ENCODE results near the gene ZNF628.

Gene ZNF628

DNA sequence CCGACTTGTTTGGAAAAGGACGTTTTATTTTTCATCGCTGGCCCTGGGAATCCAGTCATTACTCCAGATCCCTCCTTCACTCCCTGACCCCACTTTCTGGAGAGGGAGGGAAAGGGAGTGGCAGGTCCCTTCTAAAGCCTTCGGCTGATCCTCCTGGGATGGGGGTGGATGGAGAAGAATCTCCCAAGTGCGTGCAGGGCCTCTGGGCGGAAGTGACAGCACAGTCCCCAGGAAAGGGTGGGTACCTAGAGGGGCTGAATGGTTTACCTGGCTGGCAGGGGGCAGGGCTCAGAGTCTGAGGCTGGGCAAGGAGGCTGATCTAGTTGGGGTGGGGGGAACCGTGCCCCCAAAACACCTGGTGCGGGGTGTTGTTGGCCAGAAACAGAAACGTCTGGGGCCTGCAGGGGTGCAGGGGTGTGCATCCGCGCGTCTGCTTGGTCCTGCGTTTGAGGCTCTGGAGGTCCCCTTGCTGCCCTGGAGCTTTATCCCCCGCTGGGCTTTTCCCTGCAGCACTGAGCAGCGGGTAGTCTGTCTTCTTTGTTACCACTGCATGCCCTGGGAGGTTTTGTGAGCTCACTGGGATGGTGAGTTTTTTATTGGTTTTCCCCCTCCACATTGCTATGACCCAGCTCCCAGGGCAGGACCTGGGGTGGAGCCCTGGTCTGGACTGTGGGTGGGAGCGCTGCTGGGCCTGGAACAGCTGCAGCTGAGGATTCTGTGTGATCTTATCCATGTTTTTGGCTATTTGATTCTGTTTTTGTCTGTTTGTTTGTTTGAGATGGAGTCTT lies 3.0 kb upstream of the ZNF628 start:
- no peak overlapping the region for H3K4me3 ChIP-seq (replicated peaks; ENCODE audit: low read depth, low read length)
- DNase-seq (ENCODE audit: extremely low read depth, low read depth), result no peak

DNA sequence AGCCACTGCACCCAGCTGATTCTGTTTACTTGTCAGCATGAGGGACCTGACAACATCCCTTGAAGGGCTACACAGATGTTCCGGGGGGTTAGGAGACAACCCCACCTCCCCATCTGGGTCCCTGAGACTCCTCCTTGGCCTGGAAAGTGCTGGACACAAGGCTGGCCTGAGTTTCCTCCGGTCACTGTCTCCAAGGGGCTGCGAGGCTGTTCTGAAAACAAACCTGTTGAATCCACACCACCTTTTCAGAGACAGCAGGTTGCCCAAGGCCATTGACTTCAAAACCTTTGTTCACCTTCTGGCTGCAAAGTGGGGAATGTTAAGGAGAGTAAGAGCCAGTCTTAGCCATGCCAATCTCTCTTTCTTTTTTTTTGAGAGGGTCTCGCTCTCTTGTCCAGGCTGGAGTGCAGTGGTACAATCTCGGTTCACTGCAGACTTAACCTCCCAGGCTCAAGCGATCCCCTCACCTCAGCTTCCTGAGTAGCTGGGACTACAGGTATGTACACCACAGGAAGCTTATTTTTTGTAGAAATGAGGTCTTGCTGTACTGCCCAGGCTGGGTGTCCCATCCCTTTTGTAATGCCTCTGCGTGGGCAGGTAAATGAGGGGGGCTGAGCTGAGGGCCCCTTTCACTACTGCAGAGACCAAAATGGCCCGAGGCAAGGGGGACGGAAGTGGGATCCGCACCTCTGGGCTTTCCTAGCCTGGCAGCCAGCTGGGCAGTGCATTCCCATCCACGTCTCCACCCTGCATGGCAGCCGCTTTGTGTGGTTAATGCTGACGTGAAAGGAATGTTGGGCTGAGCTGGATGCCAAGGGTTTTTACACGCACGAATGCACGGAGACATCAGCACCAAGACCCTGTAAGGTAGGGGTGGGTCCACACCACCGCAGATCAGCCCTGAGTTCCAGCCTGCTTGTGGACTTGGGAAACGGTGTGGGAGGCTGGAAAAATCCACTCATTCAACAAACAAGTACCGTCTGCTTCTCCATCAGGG lies 1.9 kb upstream of the ZNF628 start:
- TF ChIP-seq, protein P1, sequence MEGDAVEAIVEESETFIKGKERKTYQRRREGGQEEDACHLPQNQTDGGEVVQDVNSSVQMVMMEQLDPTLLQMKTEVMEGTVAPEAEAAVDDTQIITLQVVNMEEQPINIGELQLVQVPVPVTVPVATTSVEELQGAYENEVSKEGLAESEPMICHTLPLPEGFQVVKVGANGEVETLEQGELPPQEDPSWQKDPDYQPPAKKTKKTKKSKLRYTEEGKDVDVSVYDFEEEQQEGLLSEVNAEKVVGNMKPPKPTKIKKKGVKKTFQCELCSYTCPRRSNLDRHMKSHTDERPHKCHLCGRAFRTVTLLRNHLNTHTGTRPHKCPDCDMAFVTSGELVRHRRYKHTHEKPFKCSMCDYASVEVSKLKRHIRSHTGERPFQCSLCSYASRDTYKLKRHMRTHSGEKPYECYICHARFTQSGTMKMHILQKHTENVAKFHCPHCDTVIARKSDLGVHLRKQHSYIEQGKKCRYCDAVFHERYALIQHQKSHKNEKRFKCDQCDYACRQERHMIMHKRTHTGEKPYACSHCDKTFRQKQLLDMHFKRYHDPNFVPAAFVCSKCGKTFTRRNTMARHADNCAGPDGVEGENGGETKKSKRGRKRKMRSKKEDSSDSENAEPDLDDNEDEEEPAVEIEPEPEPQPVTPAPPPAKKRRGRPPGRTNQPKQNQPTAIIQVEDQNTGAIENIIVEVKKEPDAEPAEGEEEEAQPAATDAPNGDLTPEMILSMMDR (IDR thresholded peaks at IDR 0.05; ENCODE audit: low read depth, low read length, missing control alignments), result no peak
- DNase-seq (ENCODE audit: extremely low read depth, low read depth), result no peak
- H3K4me3 ChIP-seq (replicated peaks; ENCODE audit: low read depth, low read length), result no peak overlapping the region

More for the DNA sequence above, 3.0 kb upstream of the ZNF628 start:
- TF ChIP-seq, protein P1 (IDR thresholded peaks at IDR 0.05; ENCODE audit: low read depth, low read length, missing control alignments), result no peak

DNA sequence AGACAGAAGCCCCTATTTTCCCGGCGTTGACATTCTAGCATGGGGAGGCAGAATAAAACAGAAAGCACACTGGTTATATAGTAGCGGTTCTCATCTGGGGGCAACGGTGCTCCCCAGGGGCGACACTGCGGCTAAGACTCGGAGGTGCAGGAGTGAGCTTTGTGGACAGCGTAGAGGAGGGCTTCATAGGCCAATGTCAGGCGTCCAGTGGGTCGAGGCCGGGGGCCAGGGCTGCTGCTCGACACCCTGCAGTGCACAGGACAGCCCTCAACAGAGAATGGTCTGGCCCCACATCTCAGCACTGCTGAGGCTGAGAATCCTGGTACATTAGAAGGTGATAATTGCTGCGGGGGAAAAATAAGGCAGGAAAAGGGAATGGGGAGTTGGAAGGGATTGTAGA lies 1.5 kb downstream of the ZNF628 start:
- DNase-seq (ENCODE audit: extremely low read depth, low read depth), result no peak
- TF ChIP-seq, protein P1 (IDR thresholded peaks at IDR 0.05; ENCODE audit: low read depth, low read length, missing control alignments), result no peak
- peak overlapping the region; percentile 76 for H3K4me3 ChIP-seq (replicated peaks; ENCODE audit: low read depth, low read length)

DNA sequence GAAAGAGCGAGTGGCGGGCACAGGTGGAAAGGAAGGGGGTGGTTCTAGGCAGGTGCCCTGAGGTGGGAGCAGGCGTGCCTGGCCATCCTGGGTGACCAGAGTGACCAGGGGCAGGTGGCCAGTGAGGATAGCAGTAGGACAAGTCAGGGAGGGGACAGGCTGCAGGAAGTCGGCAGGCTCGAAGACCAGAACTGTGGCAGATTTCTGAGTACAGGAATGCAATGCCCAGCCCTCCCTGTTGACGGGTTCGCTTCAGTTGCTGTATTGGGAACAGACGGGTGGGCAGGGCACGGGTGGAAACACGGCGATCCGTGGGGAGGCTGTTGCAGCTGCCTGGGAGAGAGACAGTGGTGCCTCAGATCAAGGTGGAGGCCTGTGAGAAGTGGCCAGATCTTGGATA lies 1.9 kb downstream of the ZNF628 start:
- TF ChIP-seq, protein P1 (IDR thresholded peaks at IDR 0.05; ENCODE audit: low read depth, low read length, missing control alignments), result no peak
- no peak for DNase-seq (ENCODE audit: extremely low read depth, low read depth)
- no peak overlapping the region for H3K4me3 ChIP-seq (replicated peaks; ENCODE audit: low read depth, low read length)

DNA sequence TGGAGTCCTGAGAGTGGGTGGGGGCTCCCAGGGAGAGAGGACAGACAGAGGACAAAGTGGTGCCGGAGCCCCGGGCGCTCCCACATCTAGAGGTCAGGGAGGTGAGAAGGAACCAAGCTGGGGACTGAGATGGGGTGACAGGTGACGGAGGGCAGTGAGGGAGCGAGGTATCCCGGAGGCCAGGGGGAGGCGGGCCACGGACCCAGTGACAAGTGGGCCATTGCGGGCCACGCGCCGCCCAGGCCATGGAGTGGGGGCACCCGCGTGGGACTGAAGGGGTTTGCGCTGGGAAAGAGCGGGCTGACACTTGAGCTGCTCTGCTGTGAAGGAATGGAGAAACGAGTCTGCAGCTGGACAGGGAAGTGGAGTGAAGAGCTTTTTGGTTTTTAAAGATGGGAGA lies 2.6 kb downstream of the ZNF628 start:
- DNase-seq (ENCODE audit: extremely low read depth, low read depth), result no peak
- TF ChIP-seq, protein P1 (IDR thresholded peaks at IDR 0.05; ENCODE audit: low read depth, low read length, missing control alignments), result no peak
- no peak overlapping the region for H3K4me3 ChIP-seq (replicated peaks; ENCODE audit: low read depth, low read length)

DNA sequence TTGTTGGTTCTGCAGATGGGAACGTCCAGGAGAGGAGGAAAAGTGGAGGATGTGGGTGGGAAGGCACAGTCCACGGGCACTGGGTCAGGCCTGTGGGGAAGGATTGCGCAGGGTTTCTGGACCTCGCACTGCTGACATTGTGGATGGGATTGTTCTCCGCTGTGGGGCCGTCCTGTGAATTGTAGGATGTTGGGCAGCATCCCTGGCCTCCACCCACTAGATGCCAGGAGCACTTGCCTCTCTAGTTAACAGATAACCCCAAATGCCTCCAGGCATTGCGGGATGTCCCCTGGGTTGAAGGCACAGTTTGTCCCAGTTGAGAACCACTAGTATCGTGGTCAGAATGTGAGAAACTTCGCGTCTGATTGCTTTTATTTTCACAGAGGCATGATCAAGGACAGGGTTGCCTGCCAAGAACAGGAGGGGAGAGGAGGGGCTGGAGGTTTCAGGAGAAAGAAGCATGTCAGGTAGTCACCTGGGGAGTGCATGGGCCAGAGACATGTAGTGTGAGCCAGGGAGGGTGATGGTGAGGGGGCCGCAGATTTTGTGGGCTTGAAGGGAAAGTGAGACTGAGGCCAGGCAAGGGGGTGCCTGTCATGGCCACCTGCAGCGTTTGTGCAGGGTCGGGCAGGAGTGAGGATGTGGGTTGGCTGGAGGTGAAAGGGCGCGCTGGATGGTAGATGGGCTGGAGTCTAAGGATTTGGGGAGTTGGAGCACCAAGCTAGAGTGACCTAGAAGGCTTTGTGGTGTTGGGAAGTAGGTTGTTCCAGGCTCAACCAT lies 3.2 kb downstream of the ZNF628 start:
- H3K4me3 ChIP-seq (replicated peaks; ENCODE audit: low read depth, low read length), result no peak overlapping the region
- TF ChIP-seq, protein P1 (IDR thresholded peaks at IDR 0.05; ENCODE audit: low read depth, low read length, missing control alignments), result no peak
- no peak for DNase-seq (ENCODE audit: extremely low read depth, low read depth)

Measured in HFF-Myc (cell line).